ENCODE measurements around the gene CHRM4. TPM values are rescaled to one million over a fixed set of nuclear protein-coding genes. Genes with fewer than 3 reads are reported as not detected.

The CHRM4 gene
- total and polyA plus RNA-seq, 8 donors: 0.08 to 0.66 (median 0.22) TPM; not detected in 1

DNA sequence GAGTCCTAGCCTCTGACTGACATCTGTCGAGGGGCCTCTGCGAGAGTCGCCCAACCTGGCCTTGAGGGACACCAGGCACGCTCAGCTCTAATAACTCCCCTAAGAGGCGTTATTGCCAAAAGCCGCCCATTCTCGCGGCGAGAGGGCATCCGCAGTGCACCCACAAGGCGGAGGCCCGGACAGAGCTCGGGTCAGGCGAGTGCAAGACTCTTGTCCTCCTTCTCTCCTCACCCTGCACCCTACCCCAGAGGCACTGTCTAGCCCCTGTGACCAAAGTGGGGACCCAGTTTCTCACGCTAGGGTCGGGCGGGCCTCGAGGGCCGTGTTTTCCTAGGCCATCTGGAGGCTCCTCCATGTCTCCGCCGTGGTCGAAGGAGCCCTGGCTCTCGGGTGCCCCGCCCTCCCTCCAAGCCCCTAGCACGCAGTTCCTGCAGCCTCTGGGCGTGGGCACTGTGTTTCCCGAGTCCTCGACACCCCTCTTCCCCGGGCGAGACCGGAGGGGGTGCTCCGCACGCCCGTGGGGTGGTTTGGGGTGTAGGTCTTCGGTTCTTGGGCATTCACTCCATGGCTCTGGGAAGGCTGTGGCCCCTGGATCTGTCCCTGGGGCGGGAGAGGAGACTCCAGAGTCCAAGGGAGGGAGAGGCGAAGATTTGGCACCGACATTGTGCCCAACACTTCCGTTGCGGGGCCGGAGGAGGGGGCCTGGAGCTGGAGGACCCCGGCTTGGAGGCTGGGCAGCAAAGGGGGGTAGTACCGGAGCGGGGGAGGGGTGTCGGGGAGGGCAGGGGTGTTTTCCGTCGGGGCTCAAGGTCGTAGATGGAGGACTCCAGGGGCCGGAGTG is 1.0 kb downstream of the CHRM4 start:
- FAIRE-seq: no peak
- Histone ChIP-seq H3K4me3 (no peak overlapping the region), H3K36me3 (no peaks in the 10 kb centered on the region), H3K27ac (no peak overlapping the region), H3K4me1 (peaks cover 0 to 9% (median 6%) of the 10 kb centered on the region in 3 donors), H3K9me3 (no peaks in the 10 kb centered on the region), H3K27me3 (peaks cover 0 to 26% (median 3%) of the 10 kb centered on the region in 4 donors)
- DNase-seq: peak in 2 of 6 donors; percentile 13 to 79
- TF ChIP-seq, protein P1, sequence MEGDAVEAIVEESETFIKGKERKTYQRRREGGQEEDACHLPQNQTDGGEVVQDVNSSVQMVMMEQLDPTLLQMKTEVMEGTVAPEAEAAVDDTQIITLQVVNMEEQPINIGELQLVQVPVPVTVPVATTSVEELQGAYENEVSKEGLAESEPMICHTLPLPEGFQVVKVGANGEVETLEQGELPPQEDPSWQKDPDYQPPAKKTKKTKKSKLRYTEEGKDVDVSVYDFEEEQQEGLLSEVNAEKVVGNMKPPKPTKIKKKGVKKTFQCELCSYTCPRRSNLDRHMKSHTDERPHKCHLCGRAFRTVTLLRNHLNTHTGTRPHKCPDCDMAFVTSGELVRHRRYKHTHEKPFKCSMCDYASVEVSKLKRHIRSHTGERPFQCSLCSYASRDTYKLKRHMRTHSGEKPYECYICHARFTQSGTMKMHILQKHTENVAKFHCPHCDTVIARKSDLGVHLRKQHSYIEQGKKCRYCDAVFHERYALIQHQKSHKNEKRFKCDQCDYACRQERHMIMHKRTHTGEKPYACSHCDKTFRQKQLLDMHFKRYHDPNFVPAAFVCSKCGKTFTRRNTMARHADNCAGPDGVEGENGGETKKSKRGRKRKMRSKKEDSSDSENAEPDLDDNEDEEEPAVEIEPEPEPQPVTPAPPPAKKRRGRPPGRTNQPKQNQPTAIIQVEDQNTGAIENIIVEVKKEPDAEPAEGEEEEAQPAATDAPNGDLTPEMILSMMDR (IDR thresholded peaks at IDR 0.05): no peak
- ATAC-seq: no peak
- WGBS, 2 donors: 11 to 12% methylated on average over 45 to 49 of the region's 49 CpGs
- intact Hi-C loops (cut with DNase I): no loop called here

DNA sequence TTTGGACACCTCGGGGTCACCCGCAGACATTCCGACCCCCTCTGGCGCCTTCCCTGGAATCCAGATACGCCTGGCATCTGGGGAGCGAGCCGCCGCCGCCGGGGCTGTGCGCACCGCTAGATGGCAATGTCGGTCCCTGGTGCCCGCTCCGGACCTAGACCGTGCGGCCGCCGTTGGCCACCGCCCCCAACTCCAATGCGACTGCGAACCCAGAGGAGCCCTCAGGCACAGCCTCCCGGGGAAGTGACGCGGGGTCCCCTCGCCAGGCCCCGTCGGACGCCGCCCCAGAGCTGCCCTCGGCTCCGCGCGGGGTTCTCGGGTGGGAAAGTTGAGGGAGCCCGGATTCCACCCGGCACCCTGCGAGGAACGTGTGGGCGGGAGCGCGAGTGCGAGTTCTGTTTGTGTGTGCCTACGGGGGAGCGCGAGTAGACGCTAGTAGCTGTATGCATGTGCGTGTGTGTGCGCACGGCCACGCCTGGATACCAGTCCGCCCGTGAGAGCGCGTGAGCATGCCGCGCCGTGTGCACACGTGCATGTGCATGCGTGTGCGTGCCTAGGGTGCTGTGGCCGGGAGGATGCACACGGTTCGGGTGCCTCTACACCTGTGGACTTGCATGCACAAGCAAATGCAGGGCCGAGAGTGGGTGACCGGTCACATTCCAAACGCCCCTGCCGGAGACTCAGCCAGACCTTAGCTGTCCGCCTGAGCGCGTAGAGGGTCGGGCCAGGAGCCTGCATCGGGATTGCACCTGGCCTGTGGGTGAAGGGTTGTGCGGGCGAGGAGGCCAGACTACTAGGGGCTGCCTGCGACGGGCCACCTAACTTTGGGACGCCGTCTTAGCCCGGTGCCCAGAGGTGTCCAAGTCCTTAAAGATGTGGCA is 1.9 kb downstream of the CHRM4 start:
- FAIRE-seq (no peak), DNase-seq (peak; percentile 61 to 92 (median 75)), ATAC-seq (peak; percentile 67 to 85 (median 74))
- H3K9me3 ChIP-seq: no peaks in the 10 kb centered on the region
- no peak overlapping the region for H3K27ac ChIP-seq
- WGBS, 2 donors: 2% methylated on average over 80 of the region's 80 CpGs
- intact Hi-C loops (cut with DNase I): loop anchor here in 1 of 3 donors (5.0 kb wide), 1 partner anchor 138 kb away; no protein-coding TSS in a partner anchor
- H3K27me3 ChIP-seq: peaks cover 0 to 26% (median 3%) of the 10 kb centered on the region in 4 donors
- H3K36me3 ChIP-seq: no peaks in the 10 kb centered on the region
- TF ChIP-seq, protein P1 (IDR thresholded peaks at IDR 0.05): peak; percentile 66 to 86 (median 77)
- H3K4me3 ChIP-seq: peak overlapping the region; percentile 23 to 55 (median 31)
- H3K4me1 ChIP-seq: peaks cover 0 to 9% (median 6%) of the 10 kb centered on the region in 3 donors

DNA sequence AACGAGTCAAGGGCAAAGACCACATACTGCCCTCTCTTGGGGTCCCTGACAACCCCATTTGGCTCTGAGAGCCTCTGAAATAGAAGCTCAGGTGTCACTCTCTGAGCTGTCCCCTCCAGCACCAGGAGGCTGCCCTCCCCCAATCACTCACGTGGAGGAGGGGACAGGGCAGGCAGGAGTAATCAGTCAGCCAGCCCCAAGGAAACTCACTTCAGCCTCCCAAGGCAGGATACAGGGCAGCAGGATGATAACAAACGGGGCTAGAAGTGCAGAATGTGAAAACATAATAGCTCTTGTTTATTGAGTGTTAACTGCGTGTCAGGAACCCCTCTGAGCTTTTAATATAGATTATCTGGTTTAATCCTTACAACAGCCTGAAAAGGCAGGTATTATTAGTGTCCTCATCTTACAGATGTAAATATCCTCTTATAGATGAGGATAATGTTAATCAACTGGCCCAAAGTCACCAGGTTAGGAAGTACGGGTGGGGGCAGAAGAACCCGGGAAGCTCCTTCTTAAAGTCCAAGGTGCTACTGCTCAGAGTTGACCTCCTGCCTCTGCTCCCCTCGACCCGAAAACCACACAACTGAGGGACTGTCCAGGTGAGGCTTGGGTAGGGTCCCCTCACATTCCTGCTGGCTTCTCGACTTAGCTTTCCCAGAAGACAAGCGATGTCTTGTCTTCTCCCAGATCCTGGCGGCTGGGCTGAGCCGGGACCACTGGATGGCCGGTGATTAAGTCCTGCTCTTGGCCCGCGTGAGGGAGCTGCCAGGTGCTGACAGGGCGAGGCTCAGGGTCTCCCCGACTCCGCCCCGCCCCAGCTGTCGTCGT is 2.7 kb downstream of the CHRM4 start:
- FAIRE-seq: no peak
- Histone ChIP-seq H3K4me3 (peak overlapping the region in 1 of 4 donors; percentile 33), H3K9me3 (no peaks in the 10 kb centered on the region), H3K27ac (no peak overlapping the region), H3K36me3 (no peaks in the 10 kb centered on the region), H3K4me1 (peaks cover 0 to 9% (median 6%) of the 10 kb centered on the region in 3 donors), H3K27me3 (peaks cover 0 to 26% (median 3%) of the 10 kb centered on the region in 4 donors)
- TF ChIP-seq, protein P1 (IDR thresholded peaks at IDR 0.05): no peak
- intact Hi-C loops (cut with DNase I): loop anchor here in 1 of 3 donors (5.0 kb wide), 1 partner anchor 138 kb away; no protein-coding TSS in a partner anchor
- 5% methylated on average over 20 to 21 of the region's 21 CpGs for WGBS, 2 donors
- DNase-seq: peak in 1 of 6 donors; percentile 8
- ATAC-seq: no peak

DNA sequence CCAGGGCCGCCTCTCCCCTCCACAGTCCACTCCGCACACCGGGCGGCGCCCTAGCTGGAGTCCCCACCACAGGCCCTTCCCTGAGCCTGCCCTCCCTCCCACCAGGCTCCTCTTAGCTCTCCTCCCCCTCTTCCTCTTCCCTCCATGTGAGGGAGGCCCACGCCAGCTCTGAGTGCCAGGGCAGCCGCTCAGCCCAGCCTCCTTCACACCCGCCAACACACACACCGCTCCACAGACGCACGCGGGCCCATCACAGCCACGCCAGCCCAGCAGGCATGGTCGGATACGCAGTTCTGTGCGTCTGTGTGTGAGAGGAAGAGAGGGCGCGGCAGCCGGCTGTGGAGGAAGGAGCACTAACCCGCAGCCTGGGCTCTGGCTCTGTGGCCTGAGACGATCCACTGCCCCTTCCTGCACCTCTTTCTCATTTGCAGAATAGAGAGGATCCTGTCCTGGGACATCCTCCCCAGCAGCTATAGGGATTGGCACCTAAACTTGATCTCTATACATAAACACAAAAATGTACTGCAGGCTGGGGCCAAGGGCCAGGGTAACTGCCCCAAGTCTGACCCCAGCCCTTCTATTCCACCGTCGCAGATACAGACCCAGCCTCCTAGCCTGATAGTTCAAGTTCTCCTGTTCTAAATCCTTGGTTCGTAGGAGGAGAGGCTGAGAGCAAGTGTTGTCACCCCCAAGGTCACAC is 3.5 kb downstream of the CHRM4 start:
- FAIRE-seq (no peak), ATAC-seq (no peak), DNase-seq (no peak)
- H3K36me3 ChIP-seq: no peaks in the 10 kb centered on the region
- peaks cover 0 to 9% (median 6%) of the 10 kb centered on the region in 3 donors for H3K4me1 ChIP-seq
- intact Hi-C loops (cut with DNase I): loop anchor here in 1 of 3 donors (5.0 kb wide), 1 partner anchor 139 kb away; no protein-coding TSS in a partner anchor
- H3K27me3 ChIP-seq: peaks cover 0 to 26% (median 3%) of the 10 kb centered on the region in 4 donors
- H3K4me3 ChIP-seq: no peak overlapping the region
- H3K27ac ChIP-seq: no peak overlapping the region
- 34 to 47% methylated on average over 22 to 24 of the region's 24 CpGs for WGBS, 2 donors
- TF ChIP-seq, protein P1 (IDR thresholded peaks at IDR 0.05): no peak
- H3K9me3 ChIP-seq: no peaks in the 10 kb centered on the region
